Calu3 (cell line): ENCODE data around the gene ZNF154. TPM values are rescaled to one million over a fixed set of nuclear protein-coding genes. Genes with fewer than 3 reads are reported as not detected.

Source experiments
- Bru-seq: library from RNA; stranded (reverse); fragments of 400-500 nt; gene quantifications from one replicate; lab custom pipeline; 2021; lab: Mats Ljungman, UMichigan
- BruChase-seq, 2 experiments: library from RNA; stranded (reverse); fragments of 400-500 nt; gene quantifications; one replicate each; lab custom pipeline; 2021; lab: Mats Ljungman, UMichigan
- BruUV-seq: library from RNA; stranded (reverse); fragments of 400-500 nt; replicated peaks from 2 replicates; lab custom pipeline; 2021; lab: Mats Ljungman, UMichigan
- CTCF ChIA-PET: fragments of 300-600 bp; sonication (Branson Sonifier 250); formaldehyde crosslinking; loops from one replicate; lab custom pipeline; 2022; ENCODE audit warnings: antibody characterized with exemption; lab: Charles Lee
- DNase-seq: peaks from one replicate; pipeline ENCODE4 v3.0.0; 2022
- H3K27ac Mint-ChIP-seq: one replicate; pipeline ENCODE4 v1.8.0; 2022; ENCODE audit warnings: mixed read lengths; ENCODE audit not compliant: unreplicated experiment
- H3K27me3 Mint-ChIP-seq: one replicate; pipeline ENCODE4 v1.8.0; 2022; ENCODE audit warnings: mixed read lengths; ENCODE audit not compliant: unreplicated experiment
- H3K36me3 Mint-ChIP-seq: one replicate; pipeline ENCODE4 v1.8.0; 2022; ENCODE audit warnings: mild to moderate bottlenecking, moderate library complexity, mixed read lengths; ENCODE audit not compliant: insufficient read depth, unreplicated experiment
- H3K4me1 Mint-ChIP-seq: one replicate; pipeline ENCODE4 v1.8.0; 2022; ENCODE audit warnings: mild to moderate bottlenecking, low read depth, mixed read lengths; ENCODE audit not compliant: unreplicated experiment
- H3K4me3 Mint-ChIP-seq: one replicate; pipeline ENCODE4 v1.8.0; 2022; ENCODE audit warnings: mild to moderate bottlenecking, low read depth, moderate library complexity, mixed read lengths; ENCODE audit not compliant: unreplicated experiment
- H3K9me3 Mint-ChIP-seq: one replicate; pipeline ENCODE4 v1.8.0; 2022; ENCODE audit warnings: low read depth, mixed read lengths; ENCODE audit not compliant: unreplicated experiment
- CTCF ChIP-seq: fragments of 200-600 bp; IDR thresholded peaks from one replicate; pipeline ENCODE4 v1.8.0; 2022; ENCODE audit warnings: antibody characterized with exemption; ENCODE audit not compliant: unreplicated experiment
- intact Hi-C: fragments of 100-400 bp; cut with micrococcal nuclease; formaldehyde crosslinking; loops from one replicate; pipeline ENCODE4 v1.10.0; 2022; ENCODE audit not compliant: unreplicated experiment
- long read RNA-seq: library from polyadenylated mRNA; stranded (forward); transcript quantifications from one replicate; pipeline ENCODE4 v2.0.0, GENCODE V29; 2022
- total RNA-seq: library from RNA; stranded (reverse); gene quantifications from 2 replicates; pipeline ENCODE4 v1.2.3, GENCODE V29; 2022

Gene ZNF154
- not detected in 2 replicates for total RNA-seq
- Bru-seq, nascent RNA = percentile 16 among the genes with signal in this experiment
- percentile 18 among the genes with signal in this experiment for BruChase-seq, experiment 1, labeled RNA remaining after a 6-hour chase
- BruChase-seq, experiment 2, labeled RNA remaining after a 2-hour chase = percentile 19 among the genes with signal in this experiment
- long read RNA-seq = 0 reads

- TF ChIP-seq CTCF = no peak
- Mint-ChIP-seq H3K36me3 (peaks cover 3% of the 10 kb centered on the region), H3K4me3 (no peak within 1 kb of the TSS), H3K4me1 (no peaks in the 10 kb centered on the region), H3K27me3 (no peaks in the 10 kb centered on the region), H3K9me3 (peaks cover 23% of the 10 kb centered on the region), H3K27ac (no peak within 1 kb of the TSS)
- CTCF ChIA-PET = no interaction called here
- intact Hi-C loops = no loop called here
- no TSS peak for BruUV-seq
- no peak for DNase-seq
Observed at GRCh38 chr19:57708641-57709361, at the start of gene ZNF154. ZNF154 (minus strand) TSS chr19:57709204; CDS start chr19:57708971, 233 bp downstream.

- CTCF ChIA-PET = no interaction called here
- no peak overlapping the region for H3K4me3 Mint-ChIP-seq
- H3K27me3 Mint-ChIP-seq = no peaks in the 10 kb centered on the region
- no peak overlapping the region for H3K27ac Mint-ChIP-seq
- H3K4me1 Mint-ChIP-seq = no peaks in the 10 kb centered on the region
- intact Hi-C loops = no loop called here
- no peak for TF ChIP-seq CTCF
- H3K36me3 Mint-ChIP-seq = peaks cover 38% of the 10 kb centered on the region
- no TSS peak for BruUV-seq
- DNase-seq = no peak
- H3K9me3 Mint-ChIP-seq = peaks cover 14% of the 10 kb centered on the region
Observed at GRCh38 chr19:57757941-57758340, 48.9 kb upstream of the ZNF154 start.

GRCh38 chr19:57755031-57755430 lies 46.0 kb upstream of the ZNF154 start:
- Mint-ChIP-seq H3K4me3 (no peak overlapping the region), H3K4me1 (no peaks in the 10 kb centered on the region), H3K9me3 (peaks cover 27% of the 10 kb centered on the region), H3K27ac (no peak overlapping the region), H3K36me3 (peaks cover 51% of the 10 kb centered on the region), H3K27me3 (no peaks in the 10 kb centered on the region)
- CTCF ChIA-PET = no interaction called here
- no peak for DNase-seq
- intact Hi-C loops = no loop called here
- BruUV-seq = no TSS peak
- no peak for TF ChIP-seq CTCF

- peak overlapping the region; percentile 47 for H3K27ac Mint-ChIP-seq
- H3K36me3 Mint-ChIP-seq = peaks cover 51% of the 10 kb centered on the region
- intact Hi-C loops = no loop called here
- DNase-seq = no peak
- peaks cover 27% of the 10 kb centered on the region for H3K9me3 Mint-ChIP-seq
- TF ChIP-seq CTCF = no peak
- H3K4me3 Mint-ChIP-seq = no peak overlapping the region
- CTCF ChIA-PET = no interaction called here
- no peaks in the 10 kb centered on the region for H3K27me3 Mint-ChIP-seq
- no TSS peak for BruUV-seq
- no peaks in the 10 kb centered on the region for H3K4me1 Mint-ChIP-seq
Observed at GRCh38 chr19:57754091-57754673, 45.2 kb upstream of the ZNF154 start.
